ENCODE measurements around the gene EDN1.
"Not testable (repeated sequence)": the region's sequence is repeated elsewhere in the genome, so short reads cannot be mapped to it uniquely, and the experiment has no call there.

EDN1 gene

GRCh38 chr6:12315292-12316081 lies 25.3 kb downstream of the EDN1 start:
- no peak overlapping the region for H3K4me3 ChIP-seq (ENCODE audit: insufficient read depth, low read length, poor library complexity, severe bottlenecking)
- no peak overlapping the region for H3K27ac ChIP-seq (ENCODE audit: low read depth, low read length)
- H3K9me3 ChIP-seq (ENCODE audit: insufficient read depth, low read length), result no peaks in the 10 kb centered on the region
- TF ChIP-seq CTCF (IDR thresholded peaks at IDR 0.05; ENCODE audit: insufficient read depth, low read length, poor library complexity, severe bottlenecking), result no peak
- TF ChIP-seq EZH2phosphoT487 (conservative IDR thresholded peaks at IDR 0.05; ENCODE audit: low read length), result no peak
- no peaks in the 10 kb centered on the region; the same call in 1 of the 2 replicates for H4K20me1 ChIP-seq (ENCODE audit: low read depth, low read length)
- no peak overlapping the region for H2AFZ ChIP-seq (ENCODE audit: low read depth, low read length, severe bottlenecking)
- no peak overlapping the region for H3K9ac ChIP-seq (ENCODE audit: low read length)
- H3K27me3 ChIP-seq (ENCODE audit: low read length), result peaks cover 7% of the 10 kb centered on the region; the same call in 1 of the 2 replicates
- no peaks in the 10 kb centered on the region for H3K79me2 ChIP-seq (ENCODE audit: insufficient read depth, low read length)
- no peaks in the 10 kb centered on the region for H3K9me2 ChIP-seq (replicated peaks; ENCODE audit: insufficient read depth, low read length)
- H3K4me2 ChIP-seq (ENCODE audit: low read depth, low read length, poor library complexity, severe bottlenecking), result no peak overlapping the region
- no peaks in the 10 kb centered on the region for H3F3A ChIP-seq (ENCODE audit: insufficient read depth)
- H3K36me3 ChIP-seq (ENCODE audit: low read length), result no peaks in the 10 kb centered on the region

- Histone ChIP-seq H4K20me1 (ENCODE audit: low read depth, low read length) (no peaks in the 10 kb centered on the region; the same call in 1 of the 2 replicates), H3K4me3 (ENCODE audit: insufficient read depth, low read length, poor library complexity, severe bottlenecking) (no peak overlapping the region), H3K27ac (ENCODE audit: low read depth, low read length) (no peak overlapping the region), H3K79me2 (ENCODE audit: insufficient read depth, low read length) (no peaks in the 10 kb centered on the region), H2AFZ (ENCODE audit: low read depth, low read length, severe bottlenecking) (no peak overlapping the region), H3K27me3 (ENCODE audit: low read length) (peaks cover 7% of the 10 kb centered on the region; the same call in 1 of the 2 replicates), H3K9me3 (ENCODE audit: insufficient read depth, low read length) (no peaks in the 10 kb centered on the region), H3K9me2 (replicated peaks; ENCODE audit: insufficient read depth, low read length) (no peaks in the 10 kb centered on the region), H3K9ac (ENCODE audit: low read length) (no peak overlapping the region), H3F3A (ENCODE audit: insufficient read depth) (no peaks in the 10 kb centered on the region), H3K4me2 (ENCODE audit: low read depth, low read length, poor library complexity, severe bottlenecking) (no peak overlapping the region), H3K36me3 (ENCODE audit: low read length) (no peaks in the 10 kb centered on the region)
- TF ChIP-seq CTCF (IDR thresholded peaks at IDR 0.05; ENCODE audit: insufficient read depth, low read length, poor library complexity, severe bottlenecking) (no peak), EZH2phosphoT487 (conservative IDR thresholded peaks at IDR 0.05; ENCODE audit: low read length) (no peak)
Measured at GRCh38 chr6:12318749-12319148, 28.6 kb downstream of the EDN1 start.

- not testable (repeated sequence) for H3K4me3 ChIP-seq (ENCODE audit: insufficient read depth, low read length, poor library complexity, severe bottlenecking); H3K27ac ChIP-seq (ENCODE audit: low read depth, low read length); H3K36me3 ChIP-seq (ENCODE audit: low read length); H3K4me2 ChIP-seq (ENCODE audit: low read depth, low read length, poor library complexity, severe bottlenecking); H3K27me3 ChIP-seq (ENCODE audit: low read length); H3K9ac ChIP-seq (ENCODE audit: low read length); H3K9me3 ChIP-seq (ENCODE audit: insufficient read depth, low read length); H3K9me2 ChIP-seq (replicated peaks; ENCODE audit: insufficient read depth, low read length); H4K20me1 ChIP-seq (ENCODE audit: low read depth, low read length); H3K79me2 ChIP-seq (ENCODE audit: insufficient read depth, low read length); H3F3A ChIP-seq (ENCODE audit: insufficient read depth); H2AFZ ChIP-seq (ENCODE audit: low read depth, low read length, severe bottlenecking)
Measured at GRCh38 chr6:12320074-12320473, 29.9 kb downstream of the EDN1 start.

GRCh38 chr6:12324099-12324498 lies 33.9 kb downstream of the EDN1 start:
- TF ChIP-seq EZH2phosphoT487 (conservative IDR thresholded peaks at IDR 0.05; ENCODE audit: low read length), result no peak
- TF ChIP-seq CTCF (IDR thresholded peaks at IDR 0.05; ENCODE audit: insufficient read depth, low read length, poor library complexity, severe bottlenecking), result no peak
- no peaks in the 10 kb centered on the region for H3K79me2 ChIP-seq (ENCODE audit: insufficient read depth, low read length)
- no peak overlapping the region for H3K9ac ChIP-seq (ENCODE audit: low read length)
- no peak overlapping the region for H3K27ac ChIP-seq (ENCODE audit: low read depth, low read length)
- no peaks in the 10 kb centered on the region for H3K9me3 ChIP-seq (ENCODE audit: insufficient read depth, low read length)
- H2AFZ ChIP-seq (ENCODE audit: low read depth, low read length, severe bottlenecking), result no peak overlapping the region
- H3K4me2 ChIP-seq (ENCODE audit: low read depth, low read length, poor library complexity, severe bottlenecking), result no peak overlapping the region
- H4K20me1 ChIP-seq (ENCODE audit: low read depth, low read length), result no peaks in the 10 kb centered on the region
- H3K9me2 ChIP-seq (replicated peaks; ENCODE audit: insufficient read depth, low read length), result no peaks in the 10 kb centered on the region
- H3K27me3 ChIP-seq (ENCODE audit: low read length), result no peaks in the 10 kb centered on the region
- no peak overlapping the region for H3K4me3 ChIP-seq (ENCODE audit: insufficient read depth, low read length, poor library complexity, severe bottlenecking)
- H3F3A ChIP-seq (ENCODE audit: insufficient read depth), result no peaks in the 10 kb centered on the region
- no peaks in the 10 kb centered on the region for H3K36me3 ChIP-seq (ENCODE audit: low read length)

Data from SU-DHL-6 (cell line).